ENCODE results near the gene PIM3. TPM values are rescaled to one million over a fixed set of nuclear protein-coding genes. Genes with fewer than 3 reads are reported as not detected.
A peak's percentile ranks its signal among the peaks of the same experiment; 100 is the strongest.

PIM3 gene
- total RNA-seq, 1 experiment from 2014 or later = 67.0 TPM

DNA sequence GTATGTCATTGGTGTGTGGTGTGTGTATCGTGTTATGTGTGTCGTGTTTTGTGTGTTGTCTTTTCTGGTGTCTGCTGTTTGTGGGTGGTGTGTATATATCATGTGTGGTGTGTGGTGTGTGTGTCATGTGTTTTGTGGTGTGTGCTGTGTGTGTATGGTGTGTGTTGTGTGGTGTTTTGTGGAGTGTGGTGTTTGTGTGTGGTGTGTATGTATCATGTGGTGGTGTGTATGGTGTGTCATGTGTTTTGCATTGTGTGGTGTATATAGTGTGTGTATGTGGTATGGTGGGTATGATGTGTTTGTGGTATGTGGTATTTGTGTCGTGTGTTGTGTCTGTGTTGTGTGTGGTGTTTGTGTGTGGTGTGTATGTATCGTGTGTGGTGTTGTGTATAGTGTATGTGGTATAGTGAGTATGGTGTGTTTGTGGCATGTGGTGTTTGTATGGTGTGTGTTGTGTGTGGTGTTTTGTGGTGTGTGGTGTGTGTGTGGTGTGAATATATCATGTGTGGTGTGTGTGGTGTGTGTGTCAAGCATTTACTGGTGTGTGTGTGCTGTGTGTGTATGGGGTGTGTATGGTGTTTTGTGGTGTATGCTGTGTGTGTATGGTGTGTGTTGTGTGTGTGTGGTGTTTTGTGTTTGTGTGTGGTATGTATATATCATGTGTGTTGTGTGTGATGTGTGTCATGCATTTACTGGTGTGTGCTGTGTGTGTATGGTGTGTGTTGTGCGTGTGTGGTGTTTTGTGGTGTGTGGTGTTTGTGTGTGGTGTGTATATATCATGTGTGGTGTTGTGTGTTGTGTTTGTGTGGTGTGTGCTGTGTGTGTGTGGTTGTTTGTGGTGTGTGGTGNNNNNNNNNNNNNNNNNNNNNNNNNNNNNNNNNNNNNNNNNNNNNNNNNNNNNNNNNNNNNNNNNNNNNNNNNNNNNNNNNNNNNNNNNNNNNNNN, 12.7 kb downstream of the PIM3 start:
- Histone ChIP-seq H3K4me1 (replicated peaks; ENCODE audit: insufficient read depth) (peaks cover 13% of the 10 kb centered on the region), H3K36me3 (ENCODE audit: low read depth) (no peaks in the 10 kb centered on the region), H3F3A (ENCODE audit: insufficient read depth, low read depth) (peaks cover 34% of the 10 kb centered on the region), H3K27ac (no peak overlapping the region), H3K9me2 (ENCODE audit: insufficient read depth) (no peaks in the 10 kb centered on the region), H3K4me2 (no peak overlapping the region), H4K20me1 (ENCODE audit: insufficient read depth) (no peaks in the 10 kb centered on the region), H3K79me2 (ENCODE audit: low read depth) (no peaks in the 10 kb centered on the region), H3K9me3 (ENCODE audit: insufficient read depth, low read depth) (no peaks in the 10 kb centered on the region; the same call in 1 of the 2 replicates), H3K27me3 (ENCODE audit: insufficient read depth, low read depth) (no peaks in the 10 kb centered on the region), H3K4me3 (no peak overlapping the region), H2AFZ (no peak overlapping the region)
- no TSS peak for BruUV-seq (replicated peaks)
- no peak for DNase-seq
- TF ChIP-seq EZH2 (IDR thresholded peaks at IDR 0.05; ENCODE audit: low read depth) = no peak
- TF ChIP-seq, protein P1, sequence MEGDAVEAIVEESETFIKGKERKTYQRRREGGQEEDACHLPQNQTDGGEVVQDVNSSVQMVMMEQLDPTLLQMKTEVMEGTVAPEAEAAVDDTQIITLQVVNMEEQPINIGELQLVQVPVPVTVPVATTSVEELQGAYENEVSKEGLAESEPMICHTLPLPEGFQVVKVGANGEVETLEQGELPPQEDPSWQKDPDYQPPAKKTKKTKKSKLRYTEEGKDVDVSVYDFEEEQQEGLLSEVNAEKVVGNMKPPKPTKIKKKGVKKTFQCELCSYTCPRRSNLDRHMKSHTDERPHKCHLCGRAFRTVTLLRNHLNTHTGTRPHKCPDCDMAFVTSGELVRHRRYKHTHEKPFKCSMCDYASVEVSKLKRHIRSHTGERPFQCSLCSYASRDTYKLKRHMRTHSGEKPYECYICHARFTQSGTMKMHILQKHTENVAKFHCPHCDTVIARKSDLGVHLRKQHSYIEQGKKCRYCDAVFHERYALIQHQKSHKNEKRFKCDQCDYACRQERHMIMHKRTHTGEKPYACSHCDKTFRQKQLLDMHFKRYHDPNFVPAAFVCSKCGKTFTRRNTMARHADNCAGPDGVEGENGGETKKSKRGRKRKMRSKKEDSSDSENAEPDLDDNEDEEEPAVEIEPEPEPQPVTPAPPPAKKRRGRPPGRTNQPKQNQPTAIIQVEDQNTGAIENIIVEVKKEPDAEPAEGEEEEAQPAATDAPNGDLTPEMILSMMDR (conservative IDR thresholded peaks at IDR 0.05) = no peak
- CTCF ChIA-PET = no interaction called here
- POLR2A ChIA-PET (ENCODE audit: unreplicated experiment) = no interaction called here
- intact Hi-C loops (cut with micrococcal nuclease; ENCODE audit: unreplicated experiment) = no loop called here

DNA sequence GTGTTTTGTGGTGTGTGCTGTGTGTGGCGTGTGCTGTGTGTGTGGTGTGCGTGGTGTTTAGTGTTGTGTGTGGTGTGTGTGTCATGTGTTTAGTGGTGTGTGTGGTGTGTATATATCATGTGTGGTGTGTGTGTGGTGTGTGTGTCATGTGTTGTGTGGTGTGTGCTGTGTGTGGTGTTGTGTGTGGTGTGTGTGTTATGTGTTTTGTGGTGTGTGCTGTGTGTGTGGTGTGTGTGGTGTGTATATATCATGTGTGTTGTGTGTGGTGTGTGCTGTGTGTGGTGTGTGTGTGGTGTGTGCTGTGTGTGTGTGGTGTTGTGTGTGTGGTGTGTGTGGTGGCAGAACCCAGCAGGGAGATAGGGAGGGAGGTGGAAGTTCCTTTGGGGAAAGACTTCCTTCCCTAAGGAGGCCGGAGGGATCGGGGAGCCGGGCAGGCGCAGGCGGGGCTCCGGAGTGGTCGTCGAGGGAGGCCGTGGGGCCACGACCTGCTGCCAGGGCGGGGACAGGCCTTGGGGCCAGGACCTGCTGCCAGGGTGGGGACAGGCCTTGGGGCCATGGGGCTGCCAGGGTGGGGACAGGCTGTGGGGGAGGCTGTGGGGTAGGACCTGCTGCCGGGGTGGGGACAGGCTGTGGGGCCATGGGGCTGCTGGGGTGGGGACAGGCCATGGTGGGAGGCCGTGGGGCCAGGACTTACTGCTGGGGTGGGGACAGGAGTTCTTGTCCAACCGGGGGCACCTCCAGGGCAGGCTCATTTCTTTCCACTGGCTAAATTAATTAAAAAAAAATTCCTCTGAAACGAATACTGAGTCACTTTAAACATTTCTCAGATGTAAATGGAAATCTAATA, 15.2 kb downstream of the PIM3 start:
- Histone ChIP-seq H3F3A (ENCODE audit: insufficient read depth, low read depth) (peaks cover 29% of the 10 kb centered on the region), H3K36me3 (ENCODE audit: low read depth) (no peaks in the 10 kb centered on the region), H3K9me2 (ENCODE audit: insufficient read depth) (no peaks in the 10 kb centered on the region), H3K79me2 (ENCODE audit: low read depth) (no peaks in the 10 kb centered on the region), H4K20me1 (ENCODE audit: insufficient read depth) (no peaks in the 10 kb centered on the region), H3K4me2 (no peak overlapping the region), H3K27me3 (ENCODE audit: insufficient read depth, low read depth) (no peaks in the 10 kb centered on the region), H2AFZ (no peak overlapping the region), H3K27ac (no peak overlapping the region), H3K4me3 (no peak overlapping the region), H3K4me1 (replicated peaks; ENCODE audit: insufficient read depth) (peaks cover 6% of the 10 kb centered on the region; the same call in 1 of the 2 replicates), H3K9me3 (ENCODE audit: insufficient read depth, low read depth) (peaks cover 7% of the 10 kb centered on the region; the same call in 1 of the 2 replicates)
- intact Hi-C loops (cut with micrococcal nuclease; ENCODE audit: unreplicated experiment) = no loop called here
- CTCF ChIA-PET = no interaction called here
- DNase-seq = peak in 1 of 2 experiments; percentile 52
- no TSS peak for BruUV-seq (replicated peaks)
- TF ChIP-seq, protein P1 (conservative IDR thresholded peaks at IDR 0.05) = no peak
- no peak for TF ChIP-seq EZH2 (IDR thresholded peaks at IDR 0.05; ENCODE audit: low read depth)
- POLR2A ChIA-PET (ENCODE audit: unreplicated experiment) = no interaction called here

DNA sequence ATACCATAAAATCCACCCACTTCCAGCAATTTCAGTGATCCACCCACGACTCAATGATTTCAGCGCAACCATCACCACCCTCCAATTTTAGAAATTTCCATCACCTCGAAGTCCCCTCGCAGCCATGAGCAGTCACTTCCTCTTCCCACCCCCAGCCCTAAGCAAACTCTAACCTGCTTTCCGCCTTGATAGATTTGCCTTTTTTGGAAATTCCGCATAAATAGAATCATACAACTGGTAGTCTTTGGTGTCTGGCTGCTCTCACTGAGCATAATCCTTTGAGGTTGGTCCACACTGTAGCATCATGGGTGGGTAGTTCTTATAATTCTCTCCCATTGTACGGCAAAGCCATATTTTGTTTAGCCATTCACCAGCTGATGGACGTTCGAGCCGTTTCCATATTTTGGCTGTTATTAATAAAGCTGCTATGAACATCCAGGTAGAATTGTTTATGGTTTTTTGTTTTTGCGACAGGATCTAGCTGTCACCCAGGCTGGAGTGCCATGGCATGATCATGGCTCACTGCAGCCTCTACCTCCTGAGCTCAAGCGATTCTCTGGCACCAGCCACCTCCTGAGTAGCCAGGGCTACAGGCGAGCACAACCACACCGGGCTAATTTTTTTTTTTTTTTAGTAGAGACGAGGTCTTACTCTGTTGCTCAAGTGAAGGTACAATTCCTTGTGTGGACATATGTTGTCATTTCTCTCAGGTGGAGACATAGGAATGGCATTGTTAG, 16.0 kb downstream of the PIM3 start:
- no peak for DNase-seq
- Histone ChIP-seq H3K9me2 (ENCODE audit: insufficient read depth) (no peaks in the 10 kb centered on the region), H3K9me3 (ENCODE audit: insufficient read depth, low read depth) (peaks cover 7% of the 10 kb centered on the region; the same call in 1 of the 2 replicates), H3F3A (ENCODE audit: insufficient read depth, low read depth) (peaks cover 29% of the 10 kb centered on the region), H3K27ac (no peak overlapping the region), H3K4me2 (no peak overlapping the region), H3K79me2 (ENCODE audit: low read depth) (no peaks in the 10 kb centered on the region), H3K36me3 (ENCODE audit: low read depth) (no peaks in the 10 kb centered on the region), H3K27me3 (ENCODE audit: insufficient read depth, low read depth) (no peaks in the 10 kb centered on the region), H3K4me3 (no peak overlapping the region), H2AFZ (no peak overlapping the region), H3K4me1 (replicated peaks; ENCODE audit: insufficient read depth) (peaks cover 5% of the 10 kb centered on the region; the same call in 1 of the 2 replicates), H4K20me1 (ENCODE audit: insufficient read depth) (no peaks in the 10 kb centered on the region)
- POLR2A ChIA-PET (ENCODE audit: unreplicated experiment) = no interaction called here
- CTCF ChIA-PET = interaction anchor here (0.7 kb wide), 2 partner anchors 54 to 670 kb away, joined by 3 to 9 read pairs; no protein-coding TSS in a partner anchor
- intact Hi-C loops (cut with micrococcal nuclease; ENCODE audit: unreplicated experiment) = no loop called here
- TSS peak; percentile 6 for BruUV-seq (replicated peaks)
- no peak for TF ChIP-seq EZH2 (IDR thresholded peaks at IDR 0.05; ENCODE audit: low read depth)
- TF ChIP-seq, protein P1 (conservative IDR thresholded peaks at IDR 0.05) = no peak

All from PC-9 (cell line).